OCI-LY1 (cell line): ENCODE data around the gene SUMO4.

Source experiments
- EZH2 ChIP-seq: fragments of 200-600 bp; sonication (generic), shearing (Covaris generic); IDR thresholded peaks from 2 replicates; pipeline ENCODE4 v1.8.0; 2017; ENCODE audit warnings: borderline replicate concordance, mixed run types, mild to moderate bottlenecking, antibody characterized with exemption, low read length, moderate library complexity, mixed read lengths
- TF ChIP-seq, protein P1 (sequence below): fragments of 200-600 bp; sonication (generic), shearing (Covaris generic); IDR thresholded peaks from 2 replicates; pipeline ENCODE4 v1.5.1; 2017; ENCODE audit warnings: mild to moderate bottlenecking, antibody characterized with exemption, low read length, moderate library complexity, mixed read lengths

DNA sequence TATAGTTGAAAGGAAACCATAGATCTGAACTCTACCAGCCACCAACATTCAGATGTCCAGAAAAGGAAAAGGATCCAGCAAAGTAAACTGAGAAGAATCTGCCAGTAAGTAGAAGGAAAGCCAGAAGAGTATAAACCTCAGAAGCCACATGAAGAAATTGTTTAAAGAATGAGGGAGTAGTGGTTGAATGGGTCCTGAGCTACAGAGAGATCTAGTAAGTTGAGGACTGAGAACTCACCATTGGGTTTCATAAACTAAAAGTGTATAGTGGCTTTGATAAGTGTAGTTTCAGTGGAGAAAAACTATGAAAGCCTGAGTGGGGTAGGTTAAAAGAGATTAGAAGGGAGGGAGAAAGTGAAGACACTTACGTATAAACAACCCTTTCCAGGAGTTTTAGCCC is 32.0 kb upstream of the SUMO4 start:
- no peak for TF ChIP-seq EZH2
- TF ChIP-seq, protein P1, sequence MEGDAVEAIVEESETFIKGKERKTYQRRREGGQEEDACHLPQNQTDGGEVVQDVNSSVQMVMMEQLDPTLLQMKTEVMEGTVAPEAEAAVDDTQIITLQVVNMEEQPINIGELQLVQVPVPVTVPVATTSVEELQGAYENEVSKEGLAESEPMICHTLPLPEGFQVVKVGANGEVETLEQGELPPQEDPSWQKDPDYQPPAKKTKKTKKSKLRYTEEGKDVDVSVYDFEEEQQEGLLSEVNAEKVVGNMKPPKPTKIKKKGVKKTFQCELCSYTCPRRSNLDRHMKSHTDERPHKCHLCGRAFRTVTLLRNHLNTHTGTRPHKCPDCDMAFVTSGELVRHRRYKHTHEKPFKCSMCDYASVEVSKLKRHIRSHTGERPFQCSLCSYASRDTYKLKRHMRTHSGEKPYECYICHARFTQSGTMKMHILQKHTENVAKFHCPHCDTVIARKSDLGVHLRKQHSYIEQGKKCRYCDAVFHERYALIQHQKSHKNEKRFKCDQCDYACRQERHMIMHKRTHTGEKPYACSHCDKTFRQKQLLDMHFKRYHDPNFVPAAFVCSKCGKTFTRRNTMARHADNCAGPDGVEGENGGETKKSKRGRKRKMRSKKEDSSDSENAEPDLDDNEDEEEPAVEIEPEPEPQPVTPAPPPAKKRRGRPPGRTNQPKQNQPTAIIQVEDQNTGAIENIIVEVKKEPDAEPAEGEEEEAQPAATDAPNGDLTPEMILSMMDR = no peak
